Activated naive CD8-positive, alpha-beta T cell (primary cell): Measurements from ENCODE around the gene OFD1.
A peak's percentile ranks its signal among the peaks of the same experiment; 100 is the strongest.

Source experiments
- H3K27ac Mint-ChIP-seq: one replicate; pipeline ENCODE4 v1.8.0; 2021; ENCODE audit warnings: mixed read lengths
- H3K27me3 Mint-ChIP-seq: one replicate; pipeline ENCODE4 v1.8.0; 2021; ENCODE audit warnings: mixed read lengths
- H3K36me3 Mint-ChIP-seq: one replicate; pipeline ENCODE4 v1.8.0; 2021; ENCODE audit warnings: mixed read lengths
- H3K4me1 Mint-ChIP-seq: one replicate; pipeline ENCODE4 v1.8.0; 2021; ENCODE audit warnings: low read depth, mixed read lengths
- H3K4me3 Mint-ChIP-seq: one replicate; pipeline ENCODE4 v1.8.0; 2021; ENCODE audit warnings: mild to moderate bottlenecking, mixed read lengths
- H3K9me3 Mint-ChIP-seq: one replicate; pipeline ENCODE4 v1.8.0; 2021; ENCODE audit warnings: low read depth, mixed read lengths

Gene OFD1, protein sequence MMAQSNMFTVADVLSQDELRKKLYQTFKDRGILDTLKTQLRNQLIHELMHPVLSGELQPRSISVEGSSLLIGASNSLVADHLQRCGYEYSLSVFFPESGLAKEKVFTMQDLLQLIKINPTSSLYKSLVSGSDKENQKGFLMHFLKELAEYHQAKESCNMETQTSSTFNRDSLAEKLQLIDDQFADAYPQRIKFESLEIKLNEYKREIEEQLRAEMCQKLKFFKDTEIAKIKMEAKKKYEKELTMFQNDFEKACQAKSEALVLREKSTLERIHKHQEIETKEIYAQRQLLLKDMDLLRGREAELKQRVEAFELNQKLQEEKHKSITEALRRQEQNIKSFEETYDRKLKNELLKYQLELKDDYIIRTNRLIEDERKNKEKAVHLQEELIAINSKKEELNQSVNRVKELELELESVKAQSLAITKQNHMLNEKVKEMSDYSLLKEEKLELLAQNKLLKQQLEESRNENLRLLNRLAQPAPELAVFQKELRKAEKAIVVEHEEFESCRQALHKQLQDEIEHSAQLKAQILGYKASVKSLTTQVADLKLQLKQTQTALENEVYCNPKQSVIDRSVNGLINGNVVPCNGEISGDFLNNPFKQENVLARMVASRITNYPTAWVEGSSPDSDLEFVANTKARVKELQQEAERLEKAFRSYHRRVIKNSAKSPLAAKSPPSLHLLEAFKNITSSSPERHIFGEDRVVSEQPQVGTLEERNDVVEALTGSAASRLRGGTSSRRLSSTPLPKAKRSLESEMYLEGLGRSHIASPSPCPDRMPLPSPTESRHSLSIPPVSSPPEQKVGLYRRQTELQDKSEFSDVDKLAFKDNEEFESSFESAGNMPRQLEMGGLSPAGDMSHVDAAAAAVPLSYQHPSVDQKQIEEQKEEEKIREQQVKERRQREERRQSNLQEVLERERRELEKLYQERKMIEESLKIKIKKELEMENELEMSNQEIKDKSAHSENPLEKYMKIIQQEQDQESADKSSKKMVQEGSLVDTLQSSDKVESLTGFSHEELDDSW

DNA sequence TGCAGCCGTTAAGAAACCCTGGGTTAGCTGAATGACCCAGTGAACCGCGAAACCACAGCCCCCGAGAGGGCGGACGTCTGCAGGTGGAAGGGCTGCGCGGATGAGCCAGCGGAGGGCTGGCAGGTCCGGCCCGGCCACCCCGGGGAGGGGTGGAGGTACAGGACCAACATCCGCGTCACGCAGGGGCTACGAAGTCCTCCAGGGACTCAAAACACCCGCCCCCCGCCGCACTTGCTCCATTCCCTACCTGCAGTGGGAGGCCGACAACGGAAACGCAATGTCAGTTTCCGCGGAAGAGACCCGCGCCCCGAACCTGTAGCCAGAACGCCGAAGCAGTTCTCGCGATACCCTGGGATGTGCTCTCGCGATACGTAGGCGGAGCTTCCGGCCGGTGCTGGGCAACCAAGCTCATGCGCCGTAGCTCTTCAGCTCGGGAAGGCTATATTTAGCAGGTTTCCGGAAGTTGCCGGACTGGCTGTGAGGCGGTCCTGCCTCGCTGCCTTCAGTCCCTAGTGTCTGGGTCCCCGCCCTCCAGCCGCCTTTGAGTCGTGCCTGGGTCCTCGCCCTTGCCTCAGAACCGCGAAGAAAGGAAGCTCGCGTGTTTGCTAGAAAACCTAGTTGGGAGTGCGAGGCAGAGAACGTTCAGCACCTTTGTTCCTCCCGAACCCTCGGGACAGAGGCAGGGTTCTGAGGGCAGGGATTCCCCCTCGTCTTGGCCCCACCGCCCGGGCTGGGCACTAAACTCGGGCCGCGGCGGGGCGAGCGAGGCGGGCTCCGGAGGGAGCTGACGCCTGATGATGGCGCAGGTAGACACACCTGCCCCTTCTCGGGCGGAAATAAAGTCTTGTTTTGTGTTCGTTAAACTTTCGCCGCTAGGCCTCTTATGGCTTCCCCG lies at the start of gene OFD1, which contains the start of gene TRAPPC2:
TSS of gene OFD1 (plus strand) at position 471 of the 895 bp plus-strand sequence. CDS start at position 795, 324 bp downstream.
TSS of gene TRAPPC2 (minus strand) at position 343 of the 895 bp plus-strand sequence. CDS start 14,657 bp downstream, outside the sequence.
- Mint-ChIP-seq H3K27ac (peak within 1 kb of the TSS; percentile 87), H3K4me3 (peak within 1 kb of the TSS; percentile 93), H3K9me3 (no peaks in the 10 kb centered on the region), H3K36me3 (peaks cover 5% of the 10 kb centered on the region), H3K27me3 (no peaks in the 10 kb centered on the region), H3K4me1 (peaks cover 49% of the 10 kb centered on the region)

DNA sequence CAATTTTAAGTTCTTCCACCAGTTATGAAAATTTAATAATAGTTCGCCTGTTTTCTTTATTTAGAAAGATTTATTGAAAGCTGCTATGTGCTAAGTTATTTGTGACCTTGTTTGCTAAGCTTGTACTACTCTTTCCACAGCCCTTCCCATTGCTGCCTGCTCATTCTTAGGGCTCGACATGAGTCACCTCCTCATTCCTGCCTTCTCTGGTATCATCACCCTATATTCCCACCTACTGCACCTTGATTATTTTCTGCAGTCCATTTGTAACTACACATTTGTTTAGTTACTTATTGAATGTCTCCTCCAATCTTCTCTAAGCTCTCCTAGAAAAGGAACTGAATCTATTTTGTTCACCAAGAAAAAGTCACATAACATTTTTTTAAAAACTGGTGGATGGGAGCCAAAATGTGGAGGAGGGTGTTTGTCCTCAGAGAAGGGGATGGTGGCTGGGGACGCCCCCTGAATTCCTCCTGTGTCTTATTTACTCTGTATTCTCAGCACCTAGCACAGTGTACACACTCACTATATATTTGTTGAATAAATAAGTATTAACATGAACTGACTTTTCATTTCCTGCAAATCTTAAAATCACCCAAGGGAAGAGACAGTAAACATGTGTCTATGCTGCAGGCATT lies 49.3 kb upstream of the OFD1 start:
- Mint-ChIP-seq H3K27me3 (no peaks in the 10 kb centered on the region), H3K36me3 (no peaks in the 10 kb centered on the region), H3K4me1 (peaks cover 31% of the 10 kb centered on the region), H3K4me3 (no peak overlapping the region), H3K9me3 (no peaks in the 10 kb centered on the region), H3K27ac (no peak overlapping the region)

DNA sequence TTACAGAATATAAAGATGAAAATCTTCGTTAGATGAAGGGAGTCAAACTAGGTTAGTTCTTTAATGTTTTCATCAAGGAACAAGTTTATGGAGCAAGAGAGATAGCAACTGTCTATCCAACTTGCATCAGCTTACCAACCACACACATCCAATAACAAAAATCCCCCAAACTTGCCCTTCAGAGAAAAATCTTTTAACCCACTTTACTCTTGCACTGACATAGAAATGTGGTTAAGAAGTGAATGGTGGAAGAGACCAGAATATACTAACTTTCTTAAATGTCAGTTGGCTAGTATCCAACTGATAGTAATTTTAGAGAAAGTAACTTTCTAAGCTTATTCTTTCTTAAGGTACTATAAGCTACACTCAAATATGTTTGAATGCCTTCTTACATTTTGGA lies 47.3 kb upstream of the OFD1 start:
- Mint-ChIP-seq H3K4me3 (no peak overlapping the region), H3K27ac (peak overlapping the region; percentile 94), H3K9me3 (no peaks in the 10 kb centered on the region), H3K4me1 (peaks cover 45% of the 10 kb centered on the region), H3K27me3 (no peaks in the 10 kb centered on the region), H3K36me3 (no peaks in the 10 kb centered on the region)

DNA sequence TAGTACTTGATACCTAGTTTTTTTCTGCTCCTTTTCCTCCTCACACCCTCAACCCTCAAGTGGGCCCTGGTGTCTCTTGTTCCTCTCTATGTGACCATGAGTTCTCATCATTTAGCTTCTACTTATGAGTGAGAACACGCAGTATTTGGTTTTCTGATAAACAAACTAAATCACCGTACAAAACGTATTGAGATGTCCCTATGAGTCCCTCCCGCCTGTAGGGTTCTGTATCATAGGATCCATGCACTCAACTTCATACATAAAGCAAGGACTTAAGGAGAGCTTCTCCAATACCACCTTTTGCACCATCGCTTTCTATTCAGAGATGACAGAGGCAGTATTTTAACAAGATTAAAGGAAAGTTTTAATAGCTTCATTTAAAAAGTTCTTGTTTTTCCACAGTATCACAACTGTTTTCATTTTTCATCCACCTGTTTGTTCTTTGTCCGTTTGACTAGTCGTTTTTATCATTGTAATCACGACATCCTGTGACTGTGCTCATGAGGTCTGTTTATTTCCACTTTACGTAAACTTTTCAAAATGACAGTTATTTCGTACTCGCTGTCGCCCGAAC lies 46.1 kb upstream of the OFD1 start:
- Mint-ChIP-seq H3K4me3 (peak overlapping the region; percentile 95), H3K36me3 (no peaks in the 10 kb centered on the region), H3K27ac (peak overlapping the region; percentile 94), H3K9me3 (no peaks in the 10 kb centered on the region), H3K27me3 (no peaks in the 10 kb centered on the region), H3K4me1 (peaks cover 57% of the 10 kb centered on the region)

DNA sequence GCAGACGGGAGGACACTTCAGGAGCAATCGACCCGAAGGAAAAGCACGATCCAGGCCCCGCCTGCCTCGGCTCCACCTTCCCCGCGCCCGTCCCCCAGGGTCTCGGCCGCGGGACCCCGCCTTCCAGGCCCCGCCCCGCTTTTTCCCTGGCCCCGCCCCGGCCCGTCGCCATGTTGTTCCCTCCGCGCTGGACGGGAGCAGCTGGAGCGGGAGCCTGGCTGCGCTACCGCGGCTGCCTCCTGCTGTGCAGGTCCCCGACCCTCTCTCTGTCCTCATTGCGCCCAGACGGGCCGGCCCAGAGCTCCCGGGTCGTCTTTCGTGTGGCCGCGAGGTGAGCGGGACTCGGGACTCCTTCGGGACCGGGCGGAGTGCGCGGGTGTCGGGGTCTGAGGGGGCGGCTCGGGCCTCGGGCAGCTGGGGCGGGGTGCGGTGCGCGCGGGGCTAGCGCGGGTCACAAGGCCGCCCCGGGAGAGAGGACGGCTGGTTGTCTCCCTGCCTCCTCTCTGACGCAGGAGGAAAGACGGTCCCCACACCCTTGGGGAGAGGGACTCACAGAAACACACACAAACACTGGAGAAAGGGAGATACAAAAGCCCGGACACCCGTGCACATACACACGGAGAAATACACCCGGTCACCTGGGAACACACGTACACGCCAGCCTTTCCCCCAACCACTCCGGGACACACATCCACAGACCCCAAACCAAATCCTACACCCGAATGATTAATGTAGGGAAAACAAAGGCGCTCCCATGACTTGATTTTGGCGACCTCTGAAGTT lies 45.4 kb upstream of the OFD1 start, which contains the start of gene RAB9A:
TSS of gene RAB9A (plus strand) at position 171 of the 783 bp plus-strand sequence. CDS start 19,619 bp downstream, outside the sequence.
- Mint-ChIP-seq H3K4me3 (peak within 1 kb of the TSS; percentile 95), H3K27me3 (no peaks in the 10 kb centered on the region), H3K4me1 (peaks cover 64% of the 10 kb centered on the region), H3K36me3 (no peaks in the 10 kb centered on the region), H3K9me3 (no peaks in the 10 kb centered on the region), H3K27ac (peak within 1 kb of the TSS; percentile 94)

DNA sequence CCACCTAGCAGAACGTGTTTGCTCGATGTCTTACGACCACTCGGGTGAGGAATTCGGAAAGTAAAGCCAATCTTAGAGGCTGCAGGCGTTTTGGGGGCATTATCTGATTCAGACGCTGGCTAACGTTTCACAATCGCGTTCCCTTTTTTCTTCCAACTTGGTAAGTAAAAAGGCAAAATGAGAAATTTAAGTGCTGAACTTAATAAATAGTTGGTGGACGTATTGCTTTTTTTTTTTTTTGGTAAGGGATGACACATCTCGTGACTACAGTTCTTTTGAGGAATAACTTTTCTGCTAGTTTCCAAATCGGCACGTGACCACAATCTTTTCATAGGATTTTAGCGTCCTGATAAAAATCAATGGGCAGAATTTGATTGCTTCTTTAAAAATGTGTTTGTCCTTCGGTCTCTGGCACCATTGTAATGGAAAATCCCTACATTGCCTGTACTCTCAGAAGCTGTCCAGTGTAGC lies 44.8 kb upstream of the OFD1 start:
- Mint-ChIP-seq H3K36me3 (no peaks in the 10 kb centered on the region), H3K27me3 (no peaks in the 10 kb centered on the region), H3K9me3 (no peaks in the 10 kb centered on the region), H3K27ac (peak overlapping the region; percentile 83), H3K4me3 (peak overlapping the region; percentile 95), H3K4me1 (peaks cover 67% of the 10 kb centered on the region)

DNA sequence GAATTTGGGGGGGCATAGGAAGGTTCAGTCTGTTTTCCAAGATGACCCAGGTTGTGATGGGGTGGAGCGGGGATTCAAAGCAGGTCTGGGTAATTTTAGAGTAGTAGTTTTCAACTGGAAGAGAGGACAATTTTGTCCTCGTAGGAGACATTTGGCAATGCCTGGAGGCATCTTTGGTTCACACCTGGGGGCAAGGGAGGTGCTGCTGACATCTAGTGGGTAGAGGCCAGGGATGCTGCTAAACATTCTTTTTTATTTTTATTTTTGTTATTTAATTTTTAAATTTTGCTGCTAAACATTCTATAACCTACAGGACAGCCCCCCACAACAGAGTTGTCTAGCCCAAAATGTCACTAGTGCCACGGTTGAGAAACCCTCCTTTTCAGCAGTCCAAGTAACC lies 43.7 kb upstream of the OFD1 start:
- Mint-ChIP-seq H3K4me3 (peak overlapping the region; percentile 95), H3K4me1 (peaks cover 69% of the 10 kb centered on the region), H3K9me3 (no peaks in the 10 kb centered on the region), H3K27me3 (no peaks in the 10 kb centered on the region), H3K36me3 (no peaks in the 10 kb centered on the region), H3K27ac (peak overlapping the region; percentile 83)

DNA sequence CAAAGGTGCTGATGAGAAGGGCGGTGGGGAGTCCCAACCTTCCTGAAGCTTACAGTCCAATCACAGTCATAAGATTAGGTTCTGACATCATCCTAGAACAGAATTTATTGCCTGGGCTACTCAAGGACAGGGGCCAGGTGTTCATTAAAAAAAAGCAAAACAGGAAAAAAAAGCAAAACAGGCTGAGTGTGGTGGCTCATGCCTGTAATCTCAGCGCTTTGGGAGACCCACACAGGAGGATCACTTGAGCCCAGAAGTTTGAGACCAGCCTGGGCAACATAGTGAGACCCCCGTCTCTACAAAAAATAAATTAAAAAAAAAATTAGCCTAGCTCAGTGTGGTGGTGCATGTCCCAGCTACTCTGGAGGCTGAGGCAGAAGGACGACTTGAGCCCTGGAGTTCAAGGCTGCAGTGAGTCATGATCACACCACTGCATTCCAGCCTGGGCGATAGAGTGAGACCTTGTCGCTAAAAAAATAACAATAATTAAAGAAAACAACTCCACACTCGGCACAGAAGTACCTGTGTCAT lies 42.6 kb upstream of the OFD1 start:
- Mint-ChIP-seq H3K36me3 (no peaks in the 10 kb centered on the region), H3K9me3 (no peaks in the 10 kb centered on the region), H3K27ac (peak overlapping the region; percentile 78), H3K4me3 (no peak overlapping the region), H3K4me1 (peaks cover 73% of the 10 kb centered on the region), H3K27me3 (no peaks in the 10 kb centered on the region)

DNA sequence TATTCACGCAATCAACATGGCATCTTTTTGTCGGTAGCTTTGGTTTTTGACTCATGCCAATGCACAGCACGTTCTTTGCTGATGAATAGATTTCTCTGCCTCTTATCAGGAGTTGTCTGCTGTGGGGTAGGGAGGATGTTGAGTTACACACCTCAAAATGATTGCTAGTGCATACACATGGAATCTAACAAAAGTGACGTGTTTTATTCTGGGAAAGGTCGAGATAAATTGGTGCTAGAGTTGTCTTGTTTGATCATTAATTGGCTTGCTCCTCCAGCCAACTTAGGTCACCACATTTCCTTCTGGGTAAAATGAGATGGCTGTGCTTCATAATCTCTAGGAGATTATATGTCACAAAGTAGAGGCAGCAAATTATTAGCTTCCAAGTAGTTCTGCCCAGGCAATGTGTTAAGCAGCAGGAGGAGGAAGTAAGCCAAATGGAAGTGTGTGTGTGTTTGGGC lies 41.7 kb upstream of the OFD1 start:
- H3K27ac Mint-ChIP-seq: peak overlapping the region; percentile 78
- peak overlapping the region; percentile 42 for H3K4me3 Mint-ChIP-seq
- no peaks in the 10 kb centered on the region for H3K9me3 Mint-ChIP-seq
- no peaks in the 10 kb centered on the region for H3K27me3 Mint-ChIP-seq
- H3K4me1 Mint-ChIP-seq: peaks cover 73% of the 10 kb centered on the region
- H3K36me3 Mint-ChIP-seq: no peaks in the 10 kb centered on the region

DNA sequence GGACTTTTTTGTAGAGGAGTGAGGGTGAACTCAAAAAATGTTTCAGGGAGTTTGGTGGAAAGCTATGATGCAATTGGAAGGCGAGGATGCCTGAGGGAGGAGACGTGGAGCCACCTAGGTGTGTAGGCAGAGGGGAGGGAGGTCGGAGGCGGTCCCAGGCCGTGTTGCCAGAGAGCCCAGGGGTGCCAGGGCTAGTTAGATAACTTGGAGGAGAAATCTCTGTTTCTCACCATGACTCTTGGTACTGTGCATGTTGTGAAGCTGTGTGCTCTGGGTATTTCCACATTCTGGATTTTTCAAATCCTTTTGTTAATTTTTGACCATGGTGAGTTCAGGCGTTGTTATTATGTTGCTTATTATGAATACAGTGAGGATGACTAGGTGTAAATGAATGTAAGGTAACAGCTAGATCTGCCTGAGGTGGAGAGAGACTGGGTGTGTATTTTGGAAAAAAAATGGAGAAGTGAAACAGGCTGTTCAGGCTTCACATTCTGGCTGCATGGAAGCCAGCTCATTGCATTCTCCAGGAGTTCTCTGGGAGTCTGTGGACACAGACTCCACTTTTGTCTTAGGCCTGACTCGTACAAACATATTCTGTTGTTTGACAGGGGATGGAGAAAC lies 41.1 kb upstream of the OFD1 start:
- Mint-ChIP-seq H3K4me3 (peak overlapping the region; percentile 30), H3K27ac (peak overlapping the region; percentile 80), H3K4me1 (peaks cover 67% of the 10 kb centered on the region), H3K9me3 (no peaks in the 10 kb centered on the region), H3K36me3 (no peaks in the 10 kb centered on the region), H3K27me3 (no peaks in the 10 kb centered on the region)

DNA sequence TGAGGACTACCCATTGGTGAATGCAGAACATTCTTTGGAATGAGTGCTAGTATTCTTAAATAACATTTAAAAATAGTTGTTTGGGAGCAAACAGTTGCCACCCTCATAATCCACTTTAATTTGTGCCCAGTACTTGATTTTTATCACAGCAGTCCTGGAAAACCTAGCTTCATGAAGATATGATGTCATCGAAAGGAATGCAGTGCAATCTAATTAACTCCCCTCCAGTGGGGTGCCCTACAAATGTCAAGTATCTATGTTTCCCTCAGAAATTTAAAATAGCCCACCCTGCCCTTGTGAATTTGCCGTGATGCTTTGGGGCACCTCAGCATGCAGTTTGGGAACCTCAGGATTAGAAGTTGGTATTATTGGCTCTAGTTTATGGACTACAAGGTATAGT lies 40.2 kb upstream of the OFD1 start:
- no peaks in the 10 kb centered on the region for H3K36me3 Mint-ChIP-seq
- H3K4me3 Mint-ChIP-seq: no peak overlapping the region
- peaks cover 72% of the 10 kb centered on the region for H3K4me1 Mint-ChIP-seq
- H3K27me3 Mint-ChIP-seq: no peaks in the 10 kb centered on the region
- no peak overlapping the region for H3K27ac Mint-ChIP-seq
- no peaks in the 10 kb centered on the region for H3K9me3 Mint-ChIP-seq

DNA sequence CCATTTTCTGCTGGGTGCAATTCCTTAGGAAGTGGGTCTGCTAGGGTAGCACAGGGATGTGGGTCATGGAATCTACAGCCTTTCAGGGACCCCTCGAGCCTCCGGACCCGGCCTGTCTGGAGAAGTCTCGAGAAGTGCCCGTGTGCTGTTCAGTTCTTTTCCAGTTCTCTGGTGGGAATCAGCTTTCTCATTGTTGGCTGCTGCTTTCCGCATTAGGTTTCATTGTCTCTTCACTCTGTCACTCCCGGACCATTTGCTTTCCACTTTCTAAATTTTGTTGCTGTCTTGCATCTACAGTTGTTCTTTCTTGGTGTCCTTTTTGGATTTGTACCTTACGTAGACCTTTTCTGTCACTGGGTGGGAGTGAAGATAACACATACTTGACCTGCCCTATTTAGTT lies 39.6 kb upstream of the OFD1 start:
- peaks cover 72% of the 10 kb centered on the region for H3K4me1 Mint-ChIP-seq
- no peaks in the 10 kb centered on the region for H3K27me3 Mint-ChIP-seq
- H3K9me3 Mint-ChIP-seq: no peaks in the 10 kb centered on the region
- H3K27ac Mint-ChIP-seq: peak overlapping the region; percentile 64
- H3K4me3 Mint-ChIP-seq: peak overlapping the region; percentile 61
- H3K36me3 Mint-ChIP-seq: no peaks in the 10 kb centered on the region
